K562 (cell line): ENCODE measurements around the gene XIRP1. TPM values are rescaled to one million over a fixed set of nuclear protein-coding genes. Genes with fewer than 3 reads are reported as not detected.

Experiments
- BCOR ChIP-seq: fragments of 450-650 bp; IDR thresholded peaks from 2 replicates; pipeline ENCODE4 v1.6.1; 2016
- BRD9 ChIP-seq: fragments of 450-650 bp; IDR thresholded peaks from 2 replicates; pipeline ENCODE4 v1.6.1; 2018; ENCODE audit warnings: low read depth; ENCODE audit not compliant: partially characterized antibody
- CCNT2 ChIP-seq: IDR thresholded peaks from 2 replicates; pipeline ENCODE4 v1.6.1; 2011; ENCODE audit warnings: borderline replicate concordance, low read depth, mild to moderate bottlenecking, moderate library complexity, mixed read lengths, low read length; ENCODE audit not compliant: insufficient read length; ENCODE audit errors: extremely low read depth
- CHCHD3 ChIP-seq: fragments of 250-450 bp; sonication (Bioruptor Pico); IDR thresholded peaks from 2 replicates; pipeline ENCODE4 v2.1.2; 2022; ENCODE audit warnings: mild to moderate bottlenecking
- DDX20 ChIP-seq: fragments of 450-650 bp; IDR thresholded peaks from 2 replicates; pipeline ENCODE4 v1.6.1; 2016; ENCODE audit warnings: missing genetic modification characterization, low read depth, mild to moderate bottlenecking, missing compliant biosample characterization, moderate library complexity
- ESRRB ChIP-seq: fragments of 250-450 bp; sonication (Bioruptor Pico); IDR thresholded peaks from 2 replicates; pipeline ENCODE4 v1.5.0; 2020; ENCODE audit warnings: mild to moderate bottlenecking, moderate library complexity, borderline replicate concordance
- GABPB1 ChIP-seq: sonication (generic); formaldehyde crosslinking; IDR thresholded peaks from 2 replicates; pipeline ENCODE4 v1.8.0; 2022; ENCODE audit warnings: mild to moderate bottlenecking, missing genetic modification reagents
- NFIC ChIP-seq: fragments of 450-650 bp; IDR thresholded peaks from 2 replicates; pipeline ENCODE4 v1.6.1; 2017; ENCODE audit warnings: mild to moderate bottlenecking, inconsistent platforms
- PHB ChIP-seq: fragments of 250-450 bp; sonication (Bioruptor Pico); IDR thresholded peaks from 2 replicates; pipeline ENCODE4 v1.5.0; 2021
- SIN3B ChIP-seq: fragments of 450-650 bp; IDR thresholded peaks from 2 replicates; pipeline ENCODE4 v1.6.1; 2017; ENCODE audit warnings: low read depth, mild to moderate bottlenecking, moderate library complexity
- SRSF1 ChIP-seq: fragments of 200-400 bp; formaldehyde crosslinking; IDR thresholded peaks from 2 replicates; pipeline ENCODE4 v1.6.1; 2017; ENCODE audit warnings: mild to moderate bottlenecking, low read depth, low read length, moderate library complexity
- ZNF274 ChIP-seq: IDR thresholded peaks from 2 replicates; pipeline ENCODE4 v1.6.1; 2011; ENCODE audit warnings: low read depth, mild to moderate bottlenecking, low read length, moderate library complexity, borderline replicate concordance
- ZNF324 ChIP-seq: fragments of 250-450 bp; sonication (Bioruptor Pico); IDR thresholded peaks from 2 replicates; pipeline ENCODE4 v1.4.0; 2020; ENCODE audit warnings: mild to moderate bottlenecking
- ZNF41 ChIP-seq: fragments of 250-450 bp; sonication (Bioruptor Pico); conservative IDR thresholded peaks from 2 replicates; pipeline ENCODE4 v1.4.0; 2020; ENCODE audit warnings: mild to moderate bottlenecking
- ZSCAN29 ChIP-seq: fragments of 450-650 bp; IDR thresholded peaks from 2 replicates; pipeline ENCODE4 v1.6.1; 2017
- polyA plus RNA-seq, 8 experiments: library from polyadenylated mRNA; depleted of rRNA in 4 of 8; stranded (reverse) in 5 of 8; unstranded in 3 of 8; fragments of >200 nt; fragmentation: Nextera tagmentation in 2 of 8; fragmentation: Illumina TruSeq in 1 of 8; extraction: Ambion mirVana in 2 of 8; extraction: Trizol in 1 of 8; gene quantifications; 2 replicates each; pipeline versions ENCODE4 v1.2.1 to v1.2.3, GENCODE V29; 2011 to 2014; ENCODE audit warnings: inconsistent platforms in 1 of 8, missing spikeins in 1 of 8
- total RNA-seq, 7 experiments: library from RNA; depleted of rRNA in 6 of 7; stranded (reverse); fragments of >200 nt in 6 of 7; fragmentation: Illumina TruSeq in 2 of 7; extraction: Trizol in 2 of 7; gene quantifications; 2 replicates each; pipeline versions ENCODE4 v1.2.1 to v1.2.3, GENCODE V29; 2011 to 2021; ENCODE audit warnings: low replicate concordance in 1 of 7
- TF ChIP-seq, protein P1 (sequence below): fragments of 250-450 bp; sonication (Bioruptor Pico); IDR thresholded peaks from 2 replicates; pipeline ENCODE4 v1.8.0; 2021; ENCODE audit warnings: moderate library complexity, mild to moderate bottlenecking, inconsistent platforms
- TF ChIP-seq, protein P2 (sequence below): fragments of 450-650 bp; formaldehyde crosslinking; IDR thresholded peaks from 2 replicates; pipeline ENCODE4 v1.4.0; 2020; ENCODE audit warnings: mild to moderate bottlenecking
- TF ChIP-seq, protein P3 (sequence below), 3 experiments: IDR thresholded peaks in 2 of 3; conservative IDR thresholded peaks in 1 of 3; 2 replicates each; pipeline ENCODE4 v1.5.1; 2011 to 2012; ENCODE audit warnings: low read length in 3 of 3, mild to moderate bottlenecking in 3 of 3, control low read depth in 2 of 3, improper control_type of control experiment in 1 of 3, inconsistent platforms in 1 of 3, low read depth in 1 of 3, mixed read lengths in 1 of 3, moderate library complexity in 1 of 3; ENCODE audit not compliant: insufficient read depth in 2 of 3
- TF ChIP-seq, protein P4 (sequence below): fragments of 250-450 bp; sonication (Bioruptor Pico); IDR thresholded peaks from 2 replicates; pipeline ENCODE4 v1.5.0; 2022; ENCODE audit warnings: mild to moderate bottlenecking
- TF ChIP-seq, protein P5 (sequence below), 3 experiments: fragments of 200-800 bp in 1 of 3; sonication (Bioruptor generic) in 1 of 3; sonication (generic) in 1 of 3; formaldehyde crosslinking in 1 of 3; IDR thresholded peaks; 2 replicates each; pipeline versions ENCODE4 v1.6.1 to v1.8.0; 2016 to 2022; ENCODE audit warnings: mild to moderate bottlenecking in 2 of 3, missing compliant biosample characterization in 2 of 3, missing genetic modification characterization in 2 of 3, missing genetic modification reagents in 1 of 3

Gene XIRP1
- total and polyA plus RNA-seq, 9 of the 15 experiments (the other 6 are each of a cell fraction or from before 2014, with no cell fraction given), result 0.03 to 0.27 (median 0.08) TPM; not detected in 3

DNA sequence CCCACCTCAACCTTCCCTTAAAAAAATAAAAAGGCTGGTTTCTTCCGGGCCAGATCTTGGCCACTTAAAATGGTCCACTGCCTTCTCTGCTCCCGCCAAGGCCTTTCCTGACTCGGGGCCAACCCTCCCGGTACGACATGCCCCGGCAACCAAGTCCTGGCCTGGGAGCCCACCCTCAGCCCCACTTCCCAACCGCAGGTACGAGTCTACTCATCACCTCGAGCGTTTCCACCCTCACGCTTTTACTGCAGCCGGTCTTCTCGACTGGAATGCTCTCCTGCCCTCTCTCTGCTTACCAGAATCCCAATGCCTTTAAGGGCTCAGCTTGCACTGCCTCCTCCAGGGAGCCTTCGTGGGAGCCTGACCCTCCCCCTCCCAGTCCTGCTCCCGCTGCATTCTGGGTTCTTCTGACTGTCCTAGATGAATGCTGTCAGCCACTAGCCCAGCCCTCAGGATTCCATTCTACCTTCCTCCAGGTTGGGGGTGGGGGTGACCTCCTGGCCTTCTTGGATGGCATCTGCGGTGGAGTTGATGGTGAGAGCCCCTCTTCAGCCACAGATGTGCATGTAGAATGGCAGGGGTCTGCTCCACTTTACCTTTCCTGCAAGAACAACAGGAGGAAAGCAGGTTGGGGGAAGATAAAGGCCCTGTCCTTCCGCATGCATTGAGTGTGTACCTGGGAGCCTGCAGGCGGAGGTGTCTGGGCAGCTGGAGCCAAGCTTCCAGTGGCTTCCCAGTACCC is 37.9 kb downstream of the XIRP1 start (continued):
- TF ChIP-seq ZNF274 (no peak), DDX20 (tag) (no peak), BCOR (peak; percentile 91), ZNF41 (CRISPR knock-in tag) (no peak), ZNF324 (CRISPR knock-in tag) (no peak), CHCHD3 (CRISPR knock-in tag) (no peak), SRSF1 (no peak), GABPB1 (0 out of 2 replicates have a peak, but pooled peaks have one; percentile 28), BRD9 (no peak), PHB (CRISPR knock-in tag) (no peak), SIN3B (no peak), NFIC (peak; percentile 65), ESRRB (CRISPR knock-in tag) (no peak), ZSCAN29 (no peak), CCNT2 (no peak)
- TF ChIP-seq, protein P1, sequence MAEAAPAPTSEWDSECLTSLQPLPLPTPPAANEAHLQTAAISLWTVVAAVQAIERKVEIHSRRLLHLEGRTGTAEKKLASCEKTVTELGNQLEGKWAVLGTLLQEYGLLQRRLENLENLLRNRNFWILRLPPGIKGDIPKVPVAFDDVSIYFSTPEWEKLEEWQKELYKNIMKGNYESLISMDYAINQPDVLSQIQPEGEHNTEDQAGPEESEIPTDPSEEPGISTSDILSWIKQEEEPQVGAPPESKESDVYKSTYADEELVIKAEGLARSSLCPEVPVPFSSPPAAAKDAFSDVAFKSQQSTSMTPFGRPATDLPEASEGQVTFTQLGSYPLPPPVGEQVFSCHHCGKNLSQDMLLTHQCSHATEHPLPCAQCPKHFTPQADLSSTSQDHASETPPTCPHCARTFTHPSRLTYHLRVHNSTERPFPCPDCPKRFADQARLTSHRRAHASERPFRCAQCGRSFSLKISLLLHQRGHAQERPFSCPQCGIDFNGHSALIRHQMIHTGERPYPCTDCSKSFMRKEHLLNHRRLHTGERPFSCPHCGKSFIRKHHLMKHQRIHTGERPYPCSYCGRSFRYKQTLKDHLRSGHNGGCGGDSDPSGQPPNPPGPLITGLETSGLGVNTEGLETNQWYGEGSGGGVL (CRISPR knock-in tag), result no peak
- TF ChIP-seq, protein P2, sequence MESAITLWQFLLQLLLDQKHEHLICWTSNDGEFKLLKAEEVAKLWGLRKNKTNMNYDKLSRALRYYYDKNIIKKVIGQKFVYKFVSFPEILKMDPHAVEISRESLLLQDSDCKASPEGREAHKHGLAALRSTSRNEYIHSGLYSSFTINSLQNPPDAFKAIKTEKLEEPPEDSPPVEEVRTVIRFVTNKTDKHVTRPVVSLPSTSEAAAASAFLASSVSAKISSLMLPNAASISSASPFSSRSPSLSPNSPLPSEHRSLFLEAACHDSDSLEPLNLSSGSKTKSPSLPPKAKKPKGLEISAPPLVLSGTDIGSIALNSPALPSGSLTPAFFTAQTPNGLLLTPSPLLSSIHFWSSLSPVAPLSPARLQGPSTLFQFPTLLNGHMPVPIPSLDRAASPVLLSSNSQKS (CRISPR knock-in tag), result no peak
- TF ChIP-seq, protein P3, sequence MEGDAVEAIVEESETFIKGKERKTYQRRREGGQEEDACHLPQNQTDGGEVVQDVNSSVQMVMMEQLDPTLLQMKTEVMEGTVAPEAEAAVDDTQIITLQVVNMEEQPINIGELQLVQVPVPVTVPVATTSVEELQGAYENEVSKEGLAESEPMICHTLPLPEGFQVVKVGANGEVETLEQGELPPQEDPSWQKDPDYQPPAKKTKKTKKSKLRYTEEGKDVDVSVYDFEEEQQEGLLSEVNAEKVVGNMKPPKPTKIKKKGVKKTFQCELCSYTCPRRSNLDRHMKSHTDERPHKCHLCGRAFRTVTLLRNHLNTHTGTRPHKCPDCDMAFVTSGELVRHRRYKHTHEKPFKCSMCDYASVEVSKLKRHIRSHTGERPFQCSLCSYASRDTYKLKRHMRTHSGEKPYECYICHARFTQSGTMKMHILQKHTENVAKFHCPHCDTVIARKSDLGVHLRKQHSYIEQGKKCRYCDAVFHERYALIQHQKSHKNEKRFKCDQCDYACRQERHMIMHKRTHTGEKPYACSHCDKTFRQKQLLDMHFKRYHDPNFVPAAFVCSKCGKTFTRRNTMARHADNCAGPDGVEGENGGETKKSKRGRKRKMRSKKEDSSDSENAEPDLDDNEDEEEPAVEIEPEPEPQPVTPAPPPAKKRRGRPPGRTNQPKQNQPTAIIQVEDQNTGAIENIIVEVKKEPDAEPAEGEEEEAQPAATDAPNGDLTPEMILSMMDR (IDR thresholded peaks at IDR 0.05 in 2 of 3, conservative IDR thresholded peaks at IDR 0.05 in 1 of 3; ENCODE audit: insufficient read depth in 2 of 3, low read depth in 1 of 3, low read length in 3 of 3), result no peak
- TF ChIP-seq, protein P4, sequence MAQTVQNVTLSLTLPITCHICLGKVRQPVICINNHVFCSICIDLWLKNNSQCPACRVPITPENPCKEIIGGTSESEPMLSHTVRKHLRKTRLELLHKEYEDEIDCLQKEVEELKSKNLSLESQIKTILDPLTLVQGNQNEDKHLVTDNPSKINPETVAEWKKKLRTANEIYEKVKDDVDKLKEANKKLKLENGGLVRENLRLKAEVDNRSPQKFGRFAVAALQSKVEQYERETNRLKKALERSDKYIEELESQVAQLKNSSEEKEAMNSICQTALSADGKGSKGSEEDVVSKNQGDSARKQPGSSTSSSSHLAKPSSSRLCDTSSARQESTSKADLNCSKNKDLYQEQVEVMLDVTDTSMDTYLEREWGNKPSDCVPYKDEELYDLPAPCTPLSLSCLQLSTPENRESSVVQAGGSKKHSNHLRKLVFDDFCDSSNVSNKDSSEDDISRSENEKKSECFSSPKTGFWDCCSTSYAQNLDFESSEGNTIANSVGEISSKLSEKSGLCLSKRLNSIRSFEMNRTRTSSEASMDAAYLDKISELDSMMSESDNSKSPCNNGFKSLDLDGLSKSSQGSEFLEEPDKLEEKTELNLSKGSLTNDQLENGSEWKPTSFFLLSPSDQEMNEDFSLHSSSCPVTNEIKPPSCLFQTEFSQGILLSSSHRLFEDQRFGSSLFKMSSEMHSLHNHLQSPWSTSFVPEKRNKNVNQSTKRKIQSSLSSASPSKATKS (CRISPR knock-in tag), result no peak
- TF ChIP-seq, protein P5, sequence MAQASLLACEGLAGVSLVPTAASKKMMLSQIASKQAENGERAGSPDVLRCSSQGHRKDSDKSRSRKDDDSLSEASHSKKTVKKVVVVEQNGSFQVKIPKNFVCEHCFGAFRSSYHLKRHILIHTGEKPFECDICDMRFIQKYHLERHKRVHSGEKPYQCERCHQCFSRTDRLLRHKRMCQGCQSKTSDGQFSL (CRISPR knock-in tag; IDR thresholded peaks at IDR 0.05), result no peak
- TF ChIP-seq, protein P5 (tag; IDR thresholded peaks at IDR 0.05), result no peak
